A549 treated with dexamethasone at 1 μM for 4 hours (cell line): Measurements from ENCODE around the gene SMARCE1. TPM values are rescaled to one million over a fixed set of nuclear protein-coding genes. Genes with fewer than 3 reads are reported as not detected.

Experiments
- total RNA-seq: library from RNA; stranded (reverse); fragments of 200-300 nt; extraction: Qiagen RNA extraction; gene quantifications from 5 replicates; pipeline ENCODE4 v1.2.3, GENCODE V29; 2022

Gene SMARCE1
- total RNA-seq, result 103 to 120 TPM (median 112 TPM) in 5 replicates

DNA sequence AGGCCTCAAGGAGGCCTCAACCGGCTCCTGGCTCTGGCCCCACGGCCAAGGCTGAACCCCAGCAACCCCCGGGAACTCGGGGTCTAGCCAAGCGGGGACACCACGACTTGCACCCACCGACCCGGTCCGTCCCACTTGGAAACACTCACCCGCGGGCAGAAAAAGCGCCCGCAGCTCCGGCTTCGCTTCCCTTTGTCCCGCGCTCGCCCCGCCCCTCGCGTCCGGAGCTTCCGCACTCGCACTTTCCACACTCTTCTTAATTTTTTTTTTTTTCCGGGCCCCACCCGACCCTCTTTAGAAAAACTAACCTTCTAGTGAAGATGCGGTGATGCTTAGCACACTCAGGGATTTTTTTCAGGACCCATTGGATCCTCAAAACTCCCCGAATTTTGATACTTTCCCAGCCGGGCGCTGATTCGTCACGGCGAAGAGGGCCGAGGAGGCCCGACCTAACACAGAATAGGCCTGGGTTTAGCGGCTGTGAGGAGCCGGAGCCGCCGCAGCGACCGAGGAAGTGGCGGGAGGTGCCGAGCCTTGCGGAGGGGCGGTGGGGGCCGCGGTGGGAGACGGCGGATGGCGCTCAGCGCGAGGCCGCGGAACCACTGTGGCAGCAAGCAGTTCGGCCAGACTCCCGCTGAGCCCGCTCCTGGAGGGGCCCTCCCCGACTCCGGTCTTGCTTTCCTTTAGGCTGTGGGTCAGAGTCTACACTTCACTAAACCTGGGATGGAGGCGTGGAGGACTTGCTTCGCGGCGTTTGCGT lies at the start of gene SMARCE1:
Gene SMARCE1 (minus strand): TSS at position 195 of the 760 bp plus-strand sequence. CDS start 2,016 bp downstream, outside the sequence.

DNA sequence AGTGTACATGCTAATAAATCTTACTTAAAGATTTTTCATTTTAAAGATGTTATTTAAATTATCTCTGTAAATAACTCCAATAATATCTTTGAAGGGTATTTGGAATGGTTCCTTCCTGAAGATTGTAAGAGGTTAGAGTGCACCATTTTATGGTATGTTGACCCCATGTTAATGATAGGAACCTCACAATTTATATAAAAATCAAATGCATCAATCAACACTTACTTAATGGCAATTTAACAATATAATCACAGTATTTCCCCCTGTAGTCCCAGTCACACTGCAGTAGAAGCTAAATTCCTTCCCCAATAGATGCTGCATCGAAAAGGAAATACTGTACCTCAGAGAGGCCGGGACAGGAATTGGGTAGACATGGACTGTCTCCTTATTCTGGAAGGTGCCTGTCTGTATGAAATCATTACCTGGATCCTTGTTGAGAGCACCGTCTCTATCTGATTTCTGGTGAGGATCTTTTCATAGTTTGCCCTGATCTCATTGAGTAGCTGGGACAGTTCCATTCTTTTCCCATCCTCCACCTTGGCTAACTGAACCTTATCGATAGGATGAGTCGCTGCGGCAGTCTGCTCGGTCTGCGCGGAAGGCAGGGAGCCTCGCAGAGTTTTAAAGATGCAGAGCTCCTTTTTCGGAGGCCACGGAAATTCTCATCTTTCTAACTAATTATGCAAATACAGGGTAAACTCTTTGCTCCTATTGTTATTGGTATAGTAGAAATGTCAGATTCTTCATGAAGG lies 17.1 kb upstream of the SMARCE1 start, which contains the start of gene KRT222:
Gene KRT222 (minus strand): TSS at position 596 of the 752 bp plus-strand sequence. CDS start 78 bp downstream, at position 518.

Other genes with a start within 250 kb of the SMARCE1 start
- 179 to 230 TPM (median 203 TPM) in 5 replicates for gene TOP2A, start 229.9 kb downstream of the SMARCE1 start, total RNA-seq
- gene IGFBP4, start 204.4 kb downstream of the SMARCE1 start, total RNA-seq, result 2,073 to 3,040 TPM (median 2,640 TPM) in 5 replicates
- gene TNS4, start 146.2 kb downstream of the SMARCE1 start, total RNA-seq, result 194 to 318 TPM (median 270 TPM) in 5 replicates
- 0.44 to 1.0 TPM (median 0.97 TPM) in 5 replicates for gene CCR7, start 82.3 kb downstream of the SMARCE1 start, total RNA-seq
- 0.25 to 0.51 TPM (median 0.38 TPM) in 5 replicates for gene KRT222, start 17.4 kb upstream of the SMARCE1 start, total RNA-seq
- not detected in 5 replicates for gene KRT24, start 55.9 kb upstream of the SMARCE1 start, total RNA-seq
- not detected in 5 replicates for gene KRT25, start 107.5 kb upstream of the SMARCE1 start, total RNA-seq
- not detected in 5 replicates for gene KRT26, start 124.4 kb upstream of the SMARCE1 start, total RNA-seq
- 0.18 TPM in 1 of 5 replicates, not detected in the others for gene KRT27, start 134.7 kb upstream of the SMARCE1 start, total RNA-seq
- gene KRT28, start 152.1 kb upstream of the SMARCE1 start, total RNA-seq, result not detected in 5 replicates
- gene KRT10, start 174.8 kb upstream of the SMARCE1 start, total RNA-seq, result 66.5 to 79.2 TPM (median 70.8 TPM) in 5 replicates
- gene KRT12, start 219.4 kb upstream of the SMARCE1 start, total RNA-seq, result not detected in 5 replicates
- gene KRT20, start 237.4 kb upstream of the SMARCE1 start, total RNA-seq, result 0.11 to 0.49 TPM (median 0.19 TPM) in 5 replicates